Stimulated activated CD8-positive, alpha-beta memory T cell treated with anti-CD3 and anti-CD28 coated beads, Interleukin-15, amount 100 ng/mL, for 1 hour (primary cell): ENCODE data around the gene DACH1.

ENCODE experiments used
- DNase-seq: peaks from one replicate; pipeline ENCODE4 v3.0.0-alpha.2; 2020; ENCODE audit warnings: low read depth

DACH1 gene

GRCh38 chr13:71489041-71489440 is 378.0 kb downstream of the DACH1 start:
- no peak for DNase-seq

GRCh38 chr13:71488201-71488600 is 378.8 kb downstream of the DACH1 start:
- no peak for DNase-seq

GRCh38 chr13:71485913-71486312 is 381.1 kb downstream of the DACH1 start:
- DNase-seq, result no peak

GRCh38 chr13:71483733-71484132 is 383.3 kb downstream of the DACH1 start:
- DNase-seq, result no peak

- DNase-seq, result no peak
Measured at GRCh38 chr13:71481501-71481900, 385.5 kb downstream of the DACH1 start.

- no peak for DNase-seq
Measured at GRCh38 chr13:71481046-71481445, 386.0 kb downstream of the DACH1 start.

- no peak for DNase-seq
Measured at GRCh38 chr13:71477735-71478134, 389.3 kb downstream of the DACH1 start.

GRCh38 chr13:71474936-71475335 is 392.1 kb downstream of the DACH1 start:
- no peak for DNase-seq

- DNase-seq, result no peak
Measured at GRCh38 chr13:71469626-71470025, 397.4 kb downstream of the DACH1 start.

GRCh38 chr13:71464686-71465085 is 402.3 kb downstream of the DACH1 start:
- DNase-seq, result no peak

GRCh38 chr13:71461892-71462291 is 405.1 kb downstream of the DACH1 start:
- DNase-seq, result no peak

- no peak for DNase-seq
Measured at GRCh38 chr13:71460211-71460610, 406.8 kb downstream of the DACH1 start.

- DNase-seq, result no peak
Measured at GRCh38 chr13:71459708-71460107, 407.3 kb downstream of the DACH1 start.

- no peak for DNase-seq
Measured at GRCh38 chr13:71457645-71458044, 409.4 kb downstream of the DACH1 start.

GRCh38 chr13:71456136-71456535 is 410.9 kb downstream of the DACH1 start:
- no peak for DNase-seq

GRCh38 chr13:71454509-71454908 is 412.5 kb downstream of the DACH1 start:
- DNase-seq, result no peak

- no peak for DNase-seq
Measured at GRCh38 chr13:71448080-71448630, 418.8 kb downstream of the DACH1 start.

- DNase-seq, result no peak
Measured at GRCh38 chr13:71437704-71438103, 429.3 kb downstream of the DACH1 start.

- DNase-seq, result no peak
Measured at GRCh38 chr13:71430681-71431080, 436.3 kb downstream of the DACH1 start.

- no peak for DNase-seq
Measured at GRCh38 chr13:71417205-71417604, 449.8 kb downstream of the DACH1 start.

GRCh38 chr13:71412231-71412630 is 454.8 kb downstream of the DACH1 start:
- no peak for DNase-seq

- no peak for DNase-seq
Measured at GRCh38 chr13:71408416-71408815, 458.6 kb downstream of the DACH1 start.

- DNase-seq, result no peak
Measured at GRCh38 chr13:71399631-71400215, 467.3 kb downstream of the DACH1 start.

GRCh38 chr13:71396149-71396548 is 470.9 kb downstream of the DACH1 start:
- no peak for DNase-seq
